K562 (cell line): ENCODE results near the gene FAM174B. TPM values are rescaled to one million over a fixed set of nuclear protein-coding genes. Genes with fewer than 3 reads are reported as not detected.

Experiments
- polyA plus RNA-seq, 8 experiments: library from polyadenylated mRNA; depleted of rRNA in 4 of 8; stranded (reverse) in 5 of 8; unstranded in 3 of 8; fragments of >200 nt; fragmentation: Nextera tagmentation in 2 of 8; fragmentation: Illumina TruSeq in 1 of 8; extraction: Ambion mirVana in 2 of 8; extraction: Trizol in 1 of 8; gene quantifications; 2 replicates each; pipeline versions ENCODE4 v1.2.1 to v1.2.3, GENCODE V29; 2011 to 2014; ENCODE audit warnings: inconsistent platforms in 1 of 8, missing spikeins in 1 of 8
- total RNA-seq, 7 experiments: library from RNA; depleted of rRNA in 6 of 7; stranded (reverse); fragments of >200 nt in 6 of 7; fragmentation: Illumina TruSeq in 2 of 7; extraction: Trizol in 2 of 7; gene quantifications; 2 replicates each; pipeline versions ENCODE4 v1.2.1 to v1.2.3, GENCODE V29; 2011 to 2021; ENCODE audit warnings: low replicate concordance in 1 of 7
- TF ChIP-seq, protein P1 (sequence below), 2 experiments: fragments of 450-650 bp in 1 of 2; sonication (generic) in 1 of 2; formaldehyde crosslinking in 1 of 2; IDR thresholded peaks; 2 replicates each; pipeline versions ENCODE4 v1.7.1 to v1.9.0; 2016 to 2022; ENCODE audit warnings: inconsistent platforms in 1 of 2, mild to moderate bottlenecking in 1 of 2, missing genetic modification reagents in 1 of 2

FAM174B gene
- total and polyA plus RNA-seq, 9 of the 15 experiments (the other 6 are each of a cell fraction or from before 2014, with no cell fraction given) = 0.39 to 2.7 (median 1.9) TPM; not detected in 1

DNA sequence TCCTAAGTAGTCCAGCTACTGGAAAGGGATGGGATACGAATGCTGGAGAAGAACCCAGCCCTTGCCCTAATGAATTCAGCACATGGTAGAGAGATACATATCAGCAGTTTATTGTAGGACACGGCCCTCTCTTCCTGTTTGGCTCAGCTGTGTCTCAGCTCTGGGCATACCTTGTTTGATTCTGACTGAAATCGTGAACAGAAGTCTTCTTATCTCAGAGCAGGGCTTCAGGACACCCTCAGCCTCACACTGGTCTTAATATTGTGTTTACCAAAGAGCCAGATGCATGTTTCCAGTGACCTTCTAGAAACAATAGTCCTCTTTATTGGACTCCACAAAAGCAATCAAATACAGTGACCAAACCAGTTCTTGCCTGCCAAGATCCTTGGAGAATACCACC lies 54.7 kb downstream of the FAM174B start (continued):
- TF ChIP-seq, protein P1, sequence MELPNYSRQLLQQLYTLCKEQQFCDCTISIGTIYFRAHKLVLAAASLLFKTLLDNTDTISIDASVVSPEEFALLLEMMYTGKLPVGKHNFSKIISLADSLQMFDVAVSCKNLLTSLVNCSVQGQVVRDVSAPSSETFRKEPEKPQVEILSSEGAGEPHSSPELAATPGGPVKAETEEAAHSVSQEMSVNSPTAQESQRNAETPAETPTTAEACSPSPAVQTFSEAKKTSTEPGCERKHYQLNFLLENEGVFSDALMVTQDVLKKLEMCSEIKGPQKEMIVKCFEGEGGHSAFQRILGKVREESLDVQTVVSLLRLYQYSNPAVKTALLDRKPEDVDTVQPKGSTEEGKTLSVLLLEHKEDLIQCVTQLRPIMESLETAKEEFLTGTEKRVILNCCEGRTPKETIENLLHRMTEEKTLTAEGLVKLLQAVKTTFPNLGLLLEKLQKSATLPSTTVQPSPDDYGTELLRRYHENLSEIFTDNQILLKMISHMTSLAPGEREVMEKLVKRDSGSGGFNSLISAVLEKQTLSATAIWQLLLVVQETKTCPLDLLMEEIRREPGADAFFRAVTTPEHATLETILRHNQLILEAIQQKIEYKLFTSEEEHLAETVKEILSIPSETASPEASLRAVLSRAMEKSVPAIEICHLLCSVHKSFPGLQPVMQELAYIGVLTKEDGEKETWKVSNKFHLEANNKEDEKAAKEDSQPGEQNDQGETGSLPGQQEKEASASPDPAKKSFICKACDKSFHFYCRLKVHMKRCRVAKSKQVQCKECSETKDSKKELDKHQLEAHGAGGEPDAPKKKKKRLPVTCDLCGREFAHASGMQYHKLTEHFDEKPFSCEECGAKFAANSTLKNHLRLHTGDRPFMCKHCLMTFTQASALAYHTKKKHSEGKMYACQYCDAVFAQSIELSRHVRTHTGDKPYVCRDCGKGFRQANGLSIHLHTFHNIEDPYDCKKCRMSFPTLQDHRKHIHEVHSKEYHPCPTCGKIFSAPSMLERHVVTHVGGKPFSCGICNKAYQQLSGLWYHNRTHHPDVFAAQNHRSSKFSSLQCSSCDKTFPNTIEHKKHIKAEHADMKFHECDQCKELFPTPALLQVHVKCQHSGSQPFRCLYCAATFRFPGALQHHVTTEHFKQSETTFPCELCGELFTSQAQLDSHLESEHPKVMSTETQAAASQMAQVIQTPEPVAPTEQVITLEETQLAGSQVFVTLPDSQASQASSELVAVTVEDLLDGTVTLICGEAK (IDR thresholded peaks at IDR 0.05) = no peak
- TF ChIP-seq, protein P1 (CRISPR knock-in tag; IDR thresholded peaks at IDR 0.05) = no peak
